Measurements from ENCODE around the gene DUSP16.

DUSP16 gene

DNA sequence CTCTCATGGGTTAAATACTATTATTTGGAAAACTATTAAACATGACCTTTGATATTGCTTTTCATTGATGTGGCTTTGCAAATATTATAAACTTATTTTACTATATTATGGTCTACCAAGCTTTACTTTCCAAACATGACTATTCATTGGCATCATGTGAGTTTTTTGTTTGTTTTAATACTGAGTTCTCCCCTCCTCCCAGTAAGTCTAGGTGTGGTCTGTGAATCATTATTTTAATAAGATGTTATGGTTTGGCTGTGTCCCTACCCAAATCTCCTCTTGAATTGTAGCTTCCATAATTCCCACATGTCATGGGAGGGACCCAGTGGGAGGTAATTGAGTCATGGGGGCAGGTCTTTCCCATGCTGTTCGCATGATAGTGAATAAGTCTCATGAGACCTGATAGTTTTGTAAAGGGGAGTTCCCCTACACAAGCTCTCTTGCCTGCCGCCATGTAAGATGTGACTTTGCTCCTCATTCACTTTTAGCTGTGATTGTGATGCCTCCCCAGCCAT lies 125.8 kb downstream of the DUSP16 start:
- DNase-seq = no peak

DNA sequence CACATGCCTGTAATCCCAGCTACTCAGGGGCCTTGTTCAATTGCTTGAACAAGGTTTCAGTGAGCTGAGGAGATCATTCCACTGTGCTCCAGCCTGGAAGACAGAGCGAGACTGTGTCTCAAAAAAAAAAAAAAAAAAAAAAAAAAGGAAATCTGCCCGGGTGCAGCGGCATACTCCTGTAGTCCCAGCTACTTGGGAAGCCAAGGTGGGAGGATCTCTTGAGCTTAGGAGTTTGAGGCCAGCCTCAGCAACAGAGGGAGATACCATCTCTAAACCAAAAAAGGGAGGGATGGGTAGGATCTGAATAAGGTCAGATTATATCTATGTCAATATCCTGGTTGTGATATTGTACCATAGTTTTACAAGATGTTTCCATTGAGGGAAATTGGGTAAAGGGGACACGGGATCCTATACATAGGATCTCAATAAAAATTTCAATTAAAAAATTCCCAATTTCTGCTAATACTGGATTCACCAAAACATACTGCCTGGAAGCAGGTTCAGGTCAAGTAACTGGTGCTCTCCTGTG lies 129.4 kb downstream of the DUSP16 start:
- no peak for DNase-seq

DNA sequence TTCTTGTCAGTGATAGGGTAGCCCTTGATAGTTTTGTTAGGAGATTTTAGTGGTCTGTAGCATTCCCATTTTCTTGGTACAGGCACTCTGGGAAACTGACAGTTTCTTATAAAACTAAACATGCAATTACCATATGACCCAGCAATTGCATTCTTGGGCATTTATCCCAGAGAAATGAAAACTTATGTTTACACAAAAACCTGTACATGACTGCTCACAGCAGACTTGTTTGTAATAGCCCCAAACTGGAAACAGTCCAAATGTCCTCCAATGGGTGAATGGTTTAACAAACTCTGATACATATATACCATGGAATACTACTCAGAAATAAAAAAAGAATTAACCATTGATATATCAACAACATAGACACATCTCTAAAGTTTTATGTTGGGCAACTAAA lies 130.3 kb downstream of the DUSP16 start:
- no peak for DNase-seq

DNA sequence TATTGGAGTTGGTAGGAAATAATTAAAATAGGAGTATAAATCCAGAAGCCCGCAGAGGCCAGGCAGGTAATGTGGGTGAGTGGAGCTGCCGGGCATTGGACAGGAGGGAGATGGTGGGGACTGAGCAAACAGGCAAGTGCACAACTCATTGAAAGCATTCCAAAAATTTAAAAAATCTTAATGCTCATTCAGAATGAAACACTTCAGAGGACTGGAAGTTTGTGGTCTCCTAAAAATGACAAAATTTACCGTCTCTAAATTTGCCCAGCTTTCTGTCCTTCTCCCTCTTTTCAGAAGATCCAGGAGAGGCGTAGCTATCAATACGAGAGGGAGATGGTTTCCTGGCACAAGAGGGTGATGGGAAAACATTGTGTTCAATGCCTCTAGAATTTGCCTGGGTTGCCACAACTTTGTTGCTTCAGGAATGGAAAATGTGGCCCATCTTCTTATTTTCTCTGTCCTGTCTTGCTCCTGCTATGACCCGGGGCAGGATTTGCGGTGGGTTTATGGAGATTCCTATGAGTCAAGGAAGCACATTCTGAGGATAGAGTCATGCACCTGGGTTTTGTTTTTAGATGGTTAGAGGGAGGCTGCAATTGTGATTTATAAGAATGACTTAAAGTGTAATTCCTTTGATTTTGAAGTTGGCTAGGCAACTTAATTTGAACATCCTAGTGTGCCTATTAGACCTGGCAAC lies 133.6 kb downstream of the DUSP16 start:
- DNase-seq = no peak

DNA sequence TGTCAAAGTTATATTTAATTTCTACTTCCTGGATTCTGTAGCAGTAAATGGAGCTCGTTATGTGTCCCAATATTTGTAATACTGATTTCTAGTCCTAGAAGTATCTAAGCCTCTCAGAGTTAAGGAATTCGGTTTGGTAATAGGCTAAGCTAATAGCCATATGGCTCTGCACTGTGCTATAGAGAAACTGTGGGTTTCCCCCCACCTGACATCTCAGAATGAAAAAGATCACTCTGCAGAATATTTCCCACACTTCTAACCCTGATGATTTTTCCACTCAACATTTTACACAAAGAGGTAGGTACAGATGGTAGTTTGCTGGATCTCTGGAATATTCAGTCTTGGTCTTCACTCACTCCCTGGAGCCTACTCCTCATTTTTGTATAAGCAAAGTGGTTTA lies 134.6 kb downstream of the DUSP16 start:
- DNase-seq = no peak

DNA sequence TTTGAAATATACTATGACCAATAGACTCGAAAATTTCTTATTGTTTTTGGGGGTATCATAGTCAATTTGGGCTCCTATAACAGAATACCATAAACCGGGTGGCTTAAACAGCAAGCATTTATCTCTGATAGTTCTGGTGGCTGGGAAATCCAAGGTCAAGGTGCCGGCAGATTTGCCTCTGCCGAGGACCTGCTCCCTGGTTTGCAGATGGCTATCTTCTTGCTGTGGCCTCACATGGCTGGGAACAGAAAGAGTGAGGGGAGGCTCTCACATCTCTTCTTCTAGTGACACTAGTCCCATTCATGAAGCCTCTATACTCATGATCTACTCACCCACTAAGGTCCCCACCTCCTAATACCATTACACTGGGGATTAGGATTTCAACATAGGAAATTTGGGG lies 135.1 kb downstream of the DUSP16 start:
- DNase-seq = no peak

DNA sequence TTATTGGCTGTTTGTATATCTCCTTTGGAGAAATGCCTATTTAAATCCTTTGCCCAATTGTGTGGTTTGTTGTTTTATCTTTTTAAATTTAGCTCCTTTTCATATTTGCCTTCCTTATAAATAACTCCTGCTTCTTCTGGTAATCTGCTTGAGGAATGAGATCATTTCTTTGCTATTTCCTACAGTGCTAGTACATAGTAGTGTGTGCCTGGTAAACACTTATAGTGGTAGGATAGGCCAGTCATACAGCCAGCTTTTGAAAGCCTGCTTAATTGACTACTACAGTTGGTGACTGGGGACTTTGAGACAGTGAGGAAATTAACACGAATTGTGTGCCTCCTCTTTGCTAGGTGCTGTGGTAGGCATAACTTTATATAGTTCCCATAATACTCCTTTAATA lies 137.0 kb downstream of the DUSP16 start:
- no peak for DNase-seq

DNA sequence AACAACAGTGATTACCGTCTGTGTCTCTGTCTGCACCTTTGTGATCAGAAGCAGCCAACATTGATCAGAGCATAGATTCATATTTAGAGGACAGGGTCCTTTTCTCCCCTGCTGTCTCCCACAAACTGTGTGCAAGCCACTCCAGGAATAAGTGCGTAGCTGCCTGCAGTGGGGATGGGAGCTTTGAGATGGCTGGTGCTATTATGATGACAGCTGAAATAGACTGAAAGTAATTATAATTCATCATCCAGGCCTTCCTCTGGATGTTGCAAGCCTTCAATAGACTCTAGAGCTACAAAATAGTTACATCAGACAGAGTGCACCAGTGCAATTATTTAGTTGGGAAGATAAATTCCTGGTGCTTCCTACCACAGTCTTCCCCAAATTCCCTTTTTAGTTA lies 137.7 kb downstream of the DUSP16 start:
- no peak for DNase-seq

Data from stimulated activated CD4-positive, alpha-beta T cell treated with anti-CD3 and anti-CD28 coated beads, Interleukin-4, amount 100 ng/mL, for 24 hours (primary cell).